ENCODE results near the gene ANO3.

DNA sequence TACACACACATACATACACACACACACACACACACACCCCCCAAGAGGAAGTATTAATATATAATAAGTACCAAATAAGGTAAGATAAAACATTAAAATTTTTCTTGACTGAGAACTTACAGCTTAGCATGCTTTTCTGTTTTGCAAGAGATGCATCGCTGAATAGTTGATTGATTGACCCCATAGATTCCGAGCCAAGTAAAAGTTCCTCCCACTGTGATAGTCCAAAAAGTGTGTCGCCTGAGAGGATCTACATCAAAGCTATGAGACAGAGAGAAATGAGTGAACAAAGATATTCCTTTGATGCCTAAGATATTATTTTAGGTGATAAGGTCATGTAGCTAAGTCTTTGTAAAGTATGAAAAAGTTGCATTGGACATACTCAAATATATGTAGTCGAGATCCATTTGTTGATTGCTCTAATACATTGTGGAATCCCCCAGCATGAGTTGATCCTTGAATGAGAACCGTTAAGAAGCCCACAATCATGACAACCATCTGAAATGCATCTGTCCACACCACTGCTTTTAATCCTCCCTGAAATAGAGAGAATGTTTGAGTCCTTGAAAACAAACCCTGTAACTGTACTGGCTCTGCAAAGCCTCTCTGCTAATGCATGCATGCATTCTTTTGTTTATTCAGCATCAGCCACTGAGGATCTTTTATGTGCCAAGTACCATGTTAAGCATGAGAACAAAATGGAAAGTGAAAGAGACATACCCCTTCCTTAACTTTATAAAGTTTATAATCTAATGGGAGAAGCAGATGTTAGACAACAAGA, 371.7 kb downstream of the ANO3 start:
- TF ChIP-seq YY1 (IDR thresholded peaks at IDR 0.05; ENCODE audit: insufficient read depth, insufficient read length) = no peak
- TF ChIP-seq ZNF274 (IDR thresholded peaks at IDR 0.05; ENCODE audit: low read depth, low read length) = no peak

Measured in NT2/D1 (cell line).